WI38 (cell line): Measurements from ENCODE around the gene USP3.

Experiments
- H3K4me3 ChIP-seq: 2 replicates; pipeline ENCODE4 v1.5.1; 2011; ENCODE audit warnings: low read depth, mild to moderate bottlenecking, control low read depth, low read length
- CTCF ChIP-seq: IDR thresholded peaks from 2 replicates; pipeline ENCODE4 v1.5.1; 2012; ENCODE audit warnings: low read depth, mild to moderate bottlenecking, control low read depth, low read length

USP3 gene

GRCh38 chr15:63636518-63637061, 132.2 kb downstream of the USP3 start:
- no peak overlapping the region for H3K4me3 ChIP-seq
- TF ChIP-seq CTCF = no peak

GRCh38 chr15:63638839-63639238, 134.4 kb downstream of the USP3 start:
- TF ChIP-seq CTCF = no peak
- no peak overlapping the region for H3K4me3 ChIP-seq

- no peak for TF ChIP-seq CTCF
- H3K4me3 ChIP-seq = no peak overlapping the region
Measured at GRCh38 chr15:63640146-63640545, 135.8 kb downstream of the USP3 start.
